ENCODE measurements around the gene SDSL.

The SDSL gene

DNA sequence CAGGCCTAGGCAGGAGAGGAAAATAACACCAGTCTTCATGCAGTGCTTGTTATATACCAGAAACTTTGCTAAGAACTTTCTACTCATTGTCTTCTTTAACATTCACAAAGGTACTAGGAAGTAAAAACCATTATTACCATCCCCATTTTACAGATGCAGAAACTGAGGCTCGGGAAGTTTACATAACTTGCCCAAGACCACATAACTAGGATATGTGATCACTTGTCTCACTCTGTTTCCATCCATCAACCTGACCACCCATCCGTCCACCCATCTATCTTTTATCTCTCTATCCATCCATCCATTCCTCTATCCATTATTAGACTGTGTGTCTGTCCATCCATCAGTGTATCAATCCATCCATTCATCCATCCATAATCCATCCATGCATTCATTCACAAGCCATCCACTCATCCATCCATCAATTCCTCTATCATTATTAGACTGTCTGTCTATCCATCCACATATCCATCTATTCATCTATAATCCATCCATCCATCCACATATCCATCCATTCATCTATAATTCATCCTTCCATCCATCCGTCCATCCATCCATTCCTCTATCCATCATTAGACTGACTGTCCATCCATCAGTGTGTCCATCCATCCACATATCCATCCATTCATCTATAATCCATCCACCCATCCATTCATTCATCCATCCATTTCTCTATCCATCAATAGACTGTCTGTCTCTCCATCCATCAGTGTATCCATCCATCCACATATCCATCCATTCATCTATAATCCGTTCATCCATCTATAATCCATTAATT is 16.5 kb downstream of the SDSL start:
- TF ChIP-seq, protein P1, sequence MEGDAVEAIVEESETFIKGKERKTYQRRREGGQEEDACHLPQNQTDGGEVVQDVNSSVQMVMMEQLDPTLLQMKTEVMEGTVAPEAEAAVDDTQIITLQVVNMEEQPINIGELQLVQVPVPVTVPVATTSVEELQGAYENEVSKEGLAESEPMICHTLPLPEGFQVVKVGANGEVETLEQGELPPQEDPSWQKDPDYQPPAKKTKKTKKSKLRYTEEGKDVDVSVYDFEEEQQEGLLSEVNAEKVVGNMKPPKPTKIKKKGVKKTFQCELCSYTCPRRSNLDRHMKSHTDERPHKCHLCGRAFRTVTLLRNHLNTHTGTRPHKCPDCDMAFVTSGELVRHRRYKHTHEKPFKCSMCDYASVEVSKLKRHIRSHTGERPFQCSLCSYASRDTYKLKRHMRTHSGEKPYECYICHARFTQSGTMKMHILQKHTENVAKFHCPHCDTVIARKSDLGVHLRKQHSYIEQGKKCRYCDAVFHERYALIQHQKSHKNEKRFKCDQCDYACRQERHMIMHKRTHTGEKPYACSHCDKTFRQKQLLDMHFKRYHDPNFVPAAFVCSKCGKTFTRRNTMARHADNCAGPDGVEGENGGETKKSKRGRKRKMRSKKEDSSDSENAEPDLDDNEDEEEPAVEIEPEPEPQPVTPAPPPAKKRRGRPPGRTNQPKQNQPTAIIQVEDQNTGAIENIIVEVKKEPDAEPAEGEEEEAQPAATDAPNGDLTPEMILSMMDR (IDR thresholded peaks at IDR 0.05; ENCODE audit: control insufficient read depth, extremely low read depth, insufficient read depth) = no peak
- no peak overlapping the region for H3K4me3 ChIP-seq (ENCODE audit: low read depth, low read length)
- no peak for DNase-seq (ENCODE audit: low read depth)

DNA sequence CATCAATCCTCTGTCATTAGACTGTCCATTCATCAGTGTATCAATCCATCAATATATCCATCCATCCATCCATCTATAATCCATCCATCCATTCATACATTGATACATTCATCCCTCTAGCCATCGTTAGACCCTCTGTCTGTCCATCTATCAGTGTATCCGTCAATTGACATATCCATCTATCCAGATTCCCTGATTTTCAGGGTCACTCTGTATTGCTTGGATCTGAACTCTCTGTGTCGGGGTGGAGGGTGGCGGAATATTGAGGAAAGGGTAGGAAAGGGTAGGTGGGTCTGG is 17.1 kb downstream of the SDSL start:
- DNase-seq (ENCODE audit: low read depth) = no peak
- no peak overlapping the region for H3K4me3 ChIP-seq (ENCODE audit: low read depth, low read length)
- TF ChIP-seq, protein P1 (IDR thresholded peaks at IDR 0.05; ENCODE audit: control insufficient read depth, extremely low read depth, insufficient read depth) = no peak

DNA sequence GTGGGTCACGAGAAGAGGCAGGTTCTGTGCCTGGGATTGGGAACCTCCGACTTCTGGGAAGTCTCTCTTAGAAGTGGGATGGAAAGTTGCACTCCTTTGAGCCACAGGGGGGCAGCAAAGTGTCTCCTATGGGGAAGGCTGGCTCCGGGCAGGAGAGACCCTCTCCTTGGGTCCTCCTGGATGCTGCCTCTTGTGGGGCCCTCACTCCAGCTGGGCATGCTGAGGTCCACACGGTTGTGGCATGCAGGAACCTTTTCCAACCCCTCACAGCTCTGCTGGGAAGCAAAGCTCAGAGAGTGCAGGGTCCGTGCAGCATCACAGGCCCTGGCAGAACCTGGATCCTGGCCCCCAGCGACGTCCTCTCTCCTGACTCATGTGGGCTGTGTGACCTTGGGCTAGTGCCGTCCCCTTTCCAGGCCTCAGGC is 17.4 kb downstream of the SDSL start:
- TF ChIP-seq, protein P1 (IDR thresholded peaks at IDR 0.05; ENCODE audit: control insufficient read depth, extremely low read depth, insufficient read depth) = peak; percentile 77
- DNase-seq (ENCODE audit: low read depth) = no peak

DNA sequence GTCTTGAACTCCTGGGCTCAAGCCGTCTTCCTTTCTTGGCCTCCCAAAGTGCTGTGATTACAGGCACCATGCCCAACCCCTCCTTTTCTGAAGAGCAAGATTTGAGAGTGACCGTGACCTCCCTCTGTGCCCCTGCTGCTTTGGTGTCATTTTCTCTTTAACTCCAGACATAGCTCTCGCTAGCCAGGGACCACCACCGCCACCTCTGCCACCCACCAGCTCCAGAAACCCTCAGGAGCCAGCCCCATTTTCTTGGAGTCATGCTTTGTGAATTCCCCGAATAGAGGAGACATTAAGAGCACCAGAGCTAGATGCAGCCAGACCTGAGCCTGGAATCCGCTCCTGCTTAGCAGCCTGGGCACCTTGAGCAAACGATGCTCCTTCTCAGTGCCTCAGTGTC is 18.2 kb downstream of the SDSL start:
- no peak for DNase-seq (ENCODE audit: low read depth)
- no peak overlapping the region for H3K4me3 ChIP-seq (ENCODE audit: low read depth, low read length)
- TF ChIP-seq, protein P1 (IDR thresholded peaks at IDR 0.05; ENCODE audit: control insufficient read depth, extremely low read depth, insufficient read depth) = no peak

More for the DNA sequence above, 17.4 kb downstream of the SDSL start:
- H3K4me3 ChIP-seq (ENCODE audit: low read depth, low read length) = no peak overlapping the region

DNA sequence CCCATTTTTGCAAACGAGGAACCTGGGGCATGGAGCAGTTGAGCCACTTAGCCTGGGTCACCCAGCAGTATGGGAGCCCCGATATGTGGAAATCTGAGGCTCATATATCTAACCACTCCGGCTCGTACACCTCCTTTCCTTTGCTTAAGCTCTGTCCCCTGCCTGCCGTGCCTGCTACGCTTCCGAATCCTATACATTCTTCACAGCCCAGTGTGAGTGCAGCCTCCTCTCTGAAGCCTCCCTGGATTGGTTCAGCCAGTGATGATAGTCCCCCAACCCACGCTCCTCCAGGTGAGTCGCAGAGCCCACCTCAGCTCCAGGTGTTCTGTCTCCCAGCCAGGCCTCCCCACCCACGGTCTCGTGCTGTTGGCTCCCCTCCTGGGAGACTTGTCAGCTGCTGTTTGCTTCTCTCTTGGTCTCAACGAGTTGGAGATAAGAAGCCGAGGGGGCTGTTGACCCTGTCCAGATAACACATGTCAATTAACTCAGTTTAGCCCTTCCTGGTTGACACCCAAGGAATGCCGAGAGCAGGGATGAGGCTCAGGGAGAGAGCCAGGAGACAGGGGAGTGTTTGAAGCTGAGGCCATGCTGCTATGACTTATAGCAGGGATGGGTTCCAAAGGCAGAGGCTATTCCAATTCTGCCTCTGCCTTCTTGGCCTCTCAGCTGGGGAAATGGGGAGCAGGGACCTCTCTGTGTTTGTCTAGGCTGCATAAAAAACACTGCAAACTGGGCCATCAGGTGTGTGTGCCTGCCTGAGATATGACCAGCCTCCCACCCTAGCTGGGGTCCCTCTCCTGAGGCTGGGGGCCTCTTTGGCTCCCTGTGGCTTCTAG is 19.0 kb downstream of the SDSL start:
- no peak overlapping the region for H3K4me3 ChIP-seq (ENCODE audit: low read depth, low read length)
- TF ChIP-seq, protein P1 (IDR thresholded peaks at IDR 0.05; ENCODE audit: control insufficient read depth, extremely low read depth, insufficient read depth) = no peak
- no peak for DNase-seq (ENCODE audit: low read depth)

DNA sequence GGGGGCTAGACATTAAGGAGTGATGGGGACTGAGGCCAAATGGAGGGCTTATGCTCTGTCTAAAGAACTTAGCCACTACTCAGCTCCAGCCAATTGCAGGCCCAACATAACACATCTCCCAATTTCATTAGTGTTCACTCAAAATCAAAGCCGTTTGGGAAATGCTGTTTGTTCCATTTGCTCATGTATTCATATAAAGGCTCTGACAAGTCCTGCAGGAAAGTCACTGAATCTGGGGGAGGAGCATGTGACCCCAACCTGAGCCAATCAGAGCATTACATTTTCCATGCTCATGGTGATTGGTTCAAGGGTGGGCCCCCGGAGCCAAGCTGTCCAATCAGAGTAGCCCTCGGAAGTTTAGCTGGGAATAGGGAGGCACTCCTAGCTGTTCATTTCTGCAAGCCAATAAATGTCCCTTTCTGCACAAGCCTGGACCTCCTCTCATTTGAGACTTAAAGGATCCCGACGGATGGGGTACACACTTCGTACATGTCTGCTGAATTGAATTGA is 20.9 kb downstream of the SDSL start:
- TF ChIP-seq, protein P1 (IDR thresholded peaks at IDR 0.05; ENCODE audit: control insufficient read depth, extremely low read depth, insufficient read depth) = no peak
- no peak for DNase-seq (ENCODE audit: low read depth)

More for the DNA sequence above, 20.9 kb downstream of the SDSL start:
- H3K4me3 ChIP-seq (ENCODE audit: low read depth, low read length) = no peak overlapping the region
